DMS 273 treated with DMSO at 0.1 percent for 48 hours (cell line): Measurements from ENCODE around the gene ZIC2.
A peak's percentile ranks its signal among the peaks of the same experiment; 100 is the strongest.

Source experiments
- DNase-seq: peaks from one replicate; lab custom pipeline; 2025; lab: John Stamatoyannopoulos, UW

ZIC2 gene

DNA sequence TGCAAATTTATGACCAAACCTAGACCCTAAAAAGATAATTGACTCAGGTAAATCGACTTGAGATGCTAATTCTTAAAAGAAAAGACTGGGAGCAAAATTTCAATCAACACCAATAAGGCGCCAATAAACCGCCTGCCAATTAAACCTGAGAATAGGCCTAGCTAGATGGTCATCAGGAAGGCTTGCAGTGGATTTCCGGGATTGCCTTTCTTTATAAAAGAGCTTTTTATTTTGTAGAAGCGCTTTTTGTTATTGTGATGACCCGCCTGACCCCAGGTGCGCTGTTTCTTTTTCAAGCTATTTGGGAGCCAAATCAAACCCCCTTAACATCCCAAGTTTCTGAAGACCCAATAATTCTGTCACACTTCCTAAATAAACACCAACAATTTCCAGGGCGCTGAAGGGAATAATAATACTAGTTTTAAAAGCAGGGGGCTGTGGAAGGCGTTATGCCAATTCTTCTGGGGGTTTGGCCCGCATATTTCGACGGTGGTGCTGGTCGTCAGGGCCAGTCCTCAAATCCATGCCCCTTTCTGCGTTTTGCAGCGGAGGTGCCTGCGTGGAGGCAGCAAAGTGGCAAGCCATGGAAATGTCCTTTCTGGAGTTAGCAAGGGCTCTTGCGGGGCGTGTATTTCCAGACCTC is 7.2 kb upstream of the ZIC2 start:
- no peak for DNase-seq

DNA sequence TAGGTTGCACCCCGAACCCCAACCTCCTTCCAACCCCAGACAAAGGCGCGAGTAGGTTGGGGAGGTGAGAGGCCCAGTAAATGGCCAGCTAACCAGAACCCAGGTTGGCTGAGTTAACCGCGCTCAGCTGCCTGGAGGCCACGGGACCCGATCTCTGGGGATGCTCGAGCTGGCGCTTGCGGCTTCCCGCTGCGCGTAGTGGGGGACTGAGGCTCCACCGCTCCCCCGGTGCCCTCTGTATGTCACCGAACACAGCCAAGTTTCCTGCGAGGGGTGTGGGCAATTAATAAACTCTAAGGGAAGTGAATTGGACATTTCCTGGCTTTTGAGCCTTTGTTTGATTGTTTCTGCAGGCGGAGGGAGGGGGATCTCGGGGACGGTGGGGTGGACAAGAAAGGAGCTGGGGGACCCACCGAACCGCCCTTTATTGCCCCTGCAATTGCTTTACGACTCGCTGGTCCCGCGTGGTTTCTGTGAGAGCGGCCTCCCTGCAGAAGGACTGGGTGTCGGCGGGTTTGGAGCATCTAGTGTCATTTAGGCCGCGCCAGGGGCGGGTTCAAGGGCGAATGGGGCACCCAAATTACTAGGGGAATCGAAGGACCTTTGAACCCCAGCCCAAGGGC is 6.5 kb upstream of the ZIC2 start:
- no peak for DNase-seq

DNA sequence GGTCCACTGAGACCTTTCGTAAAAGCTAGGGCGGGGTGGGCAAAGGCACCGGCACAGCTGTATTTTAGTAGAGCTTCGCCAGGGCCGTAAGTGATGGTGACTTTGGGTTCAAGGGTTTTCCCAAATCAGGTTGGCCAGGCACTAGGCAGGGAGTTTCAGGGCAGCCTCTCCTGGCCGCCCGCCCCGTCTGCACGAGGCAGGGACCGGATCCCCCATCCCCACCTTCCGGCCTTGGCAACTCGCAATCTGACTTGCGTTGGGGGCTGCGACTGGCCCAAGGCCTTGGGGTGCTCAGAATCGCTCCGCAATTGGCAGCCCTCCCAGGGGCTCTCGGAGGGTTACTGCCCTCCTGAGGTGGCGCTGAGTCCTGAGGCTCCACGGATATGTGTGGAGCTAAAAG is 6.0 kb upstream of the ZIC2 start:
- DNase-seq = no peak

DNA sequence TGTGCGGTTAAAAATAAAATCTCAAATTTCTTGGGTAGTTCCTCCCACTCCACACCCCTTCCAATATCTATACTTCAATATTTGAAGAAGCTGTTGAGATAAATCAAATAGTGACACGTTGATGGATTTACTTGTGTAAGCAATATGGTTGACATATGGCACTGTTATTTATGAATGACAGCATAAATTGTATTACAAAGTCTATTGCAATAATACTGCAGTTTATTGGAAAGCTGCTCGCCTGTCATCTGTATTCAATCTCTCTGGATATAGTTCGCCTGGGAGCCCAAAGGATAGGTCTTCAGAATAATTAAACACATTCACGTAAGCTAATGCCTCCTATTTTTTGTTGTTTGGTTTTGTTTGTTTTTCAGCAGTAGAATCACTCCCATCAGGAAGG is 5.0 kb upstream of the ZIC2 start:
- DNase-seq = no peak

DNA sequence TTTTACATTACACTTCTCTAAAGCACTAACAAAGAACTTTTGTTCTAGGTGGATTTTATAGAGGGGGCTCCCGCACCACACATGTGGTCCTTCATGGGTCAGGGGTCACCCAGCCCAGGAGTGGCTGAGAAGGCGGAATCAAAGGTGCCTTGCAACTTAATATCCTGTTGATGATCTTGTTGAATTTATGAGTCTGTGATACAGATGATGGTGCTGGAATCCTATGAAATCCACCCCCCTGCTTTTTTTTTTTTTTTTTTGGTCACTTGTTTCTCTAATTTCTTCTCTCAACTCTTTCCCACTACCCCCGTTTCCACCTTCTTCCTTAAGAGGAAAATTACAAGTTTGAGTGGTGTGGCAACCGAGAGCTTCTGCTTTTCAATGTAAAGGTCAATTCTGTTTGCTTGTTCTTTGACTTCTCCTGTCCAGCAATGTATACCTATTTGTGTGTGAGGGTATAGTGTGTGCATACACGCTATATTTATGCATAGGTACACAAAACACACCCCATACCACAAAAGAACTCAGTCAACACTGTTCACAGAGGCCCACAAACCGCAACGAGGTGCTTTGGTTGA is 4.2 kb upstream of the ZIC2 start:
- DNase-seq = no peak

GRCh38 chr13:99977912-99978798 is 3.4 kb upstream of the ZIC2 start:
- no peak for DNase-seq

GRCh38 chr13:99978799-99979452 is 2.7 kb upstream of the ZIC2 start:
- DNase-seq = no peak

DNA sequence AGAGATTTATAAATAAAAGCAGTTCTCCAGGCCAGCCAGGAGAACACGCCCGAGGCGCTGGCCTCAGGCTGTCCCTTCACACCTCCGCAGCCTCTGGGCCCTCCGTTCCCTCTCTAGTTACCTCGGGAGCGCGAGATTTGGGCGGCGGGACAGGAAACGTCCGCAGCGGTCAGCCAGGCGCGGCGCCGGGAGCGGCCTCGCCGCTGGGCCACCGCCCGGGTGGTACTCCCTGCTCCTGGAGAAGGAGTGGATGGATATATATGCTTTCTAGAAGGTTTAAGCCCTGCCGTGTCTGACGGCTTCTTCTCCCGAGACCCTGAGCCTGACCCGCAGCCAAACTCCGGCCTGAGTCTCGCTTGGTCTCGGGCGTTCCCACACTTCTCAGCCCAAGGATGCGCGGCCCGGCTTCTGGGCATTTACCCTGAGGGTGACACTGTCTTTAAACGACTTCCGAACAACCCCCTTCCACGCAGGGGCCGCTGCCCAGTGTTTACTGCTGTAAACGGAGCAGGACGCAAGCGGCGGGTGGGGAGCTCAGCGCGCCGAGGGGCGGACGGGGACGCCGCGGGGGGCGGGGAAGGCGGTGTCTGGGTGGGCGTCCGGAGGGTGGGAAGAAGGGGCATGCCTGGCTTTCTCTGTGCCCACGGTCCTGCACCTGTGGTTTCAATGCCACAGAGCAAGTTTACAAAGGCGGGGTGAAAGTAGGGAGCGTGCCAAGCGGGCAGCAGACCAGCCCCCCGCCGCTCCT is 2.0 kb upstream of the ZIC2 start:
- DNase-seq = no peak

- peak; percentile 56 for DNase-seq
Measured at GRCh38 chr13:99980201-99980823, 1.3 kb upstream of the ZIC2 start.

DNA sequence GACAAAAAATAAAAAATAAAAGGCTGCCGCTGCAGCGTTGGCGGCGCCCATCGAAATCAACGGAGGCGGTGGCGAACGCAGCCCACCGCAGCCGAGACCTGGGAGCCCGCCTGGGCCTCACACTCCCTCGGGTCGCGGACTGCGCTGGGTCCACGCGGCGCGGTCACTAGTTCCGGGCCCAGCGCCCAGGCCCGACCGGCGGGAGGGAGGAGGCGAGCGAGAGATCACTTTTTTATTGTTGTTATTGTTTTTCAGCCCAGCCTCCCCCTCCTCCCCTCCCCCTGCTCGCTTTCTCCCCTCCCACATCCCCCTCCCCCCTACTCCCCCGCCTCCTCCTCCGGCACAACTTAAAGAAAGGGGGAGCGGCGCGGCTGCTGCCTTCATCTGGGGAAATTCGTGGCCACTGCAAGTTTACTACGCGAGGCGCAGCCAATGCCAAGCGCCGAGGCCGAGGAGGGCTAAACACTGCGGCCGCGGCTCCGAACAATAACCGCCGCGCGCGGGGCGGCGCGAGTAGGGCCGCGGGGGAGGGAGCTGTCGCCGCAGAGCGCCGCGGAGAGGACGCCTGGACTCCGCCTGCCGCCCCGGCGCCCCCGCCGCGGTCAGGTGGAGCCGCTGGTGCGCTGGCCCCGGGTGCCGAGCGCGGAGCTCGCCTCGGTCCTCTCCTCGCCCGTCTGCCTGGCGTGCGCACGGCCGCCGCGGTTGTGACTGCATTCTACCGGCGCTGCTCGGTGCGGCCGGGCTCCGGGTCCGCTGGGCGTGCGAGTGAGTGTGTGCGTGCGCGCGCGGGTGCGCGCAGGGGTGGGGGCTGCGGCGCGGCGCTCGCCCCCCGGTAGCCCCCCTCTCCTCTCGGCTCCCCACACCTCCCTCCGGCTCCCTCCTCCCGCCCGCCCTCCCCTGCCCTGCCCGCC is 505 bp upstream of the ZIC2 start:
- DNase-seq = peak; percentile 56

DNA sequence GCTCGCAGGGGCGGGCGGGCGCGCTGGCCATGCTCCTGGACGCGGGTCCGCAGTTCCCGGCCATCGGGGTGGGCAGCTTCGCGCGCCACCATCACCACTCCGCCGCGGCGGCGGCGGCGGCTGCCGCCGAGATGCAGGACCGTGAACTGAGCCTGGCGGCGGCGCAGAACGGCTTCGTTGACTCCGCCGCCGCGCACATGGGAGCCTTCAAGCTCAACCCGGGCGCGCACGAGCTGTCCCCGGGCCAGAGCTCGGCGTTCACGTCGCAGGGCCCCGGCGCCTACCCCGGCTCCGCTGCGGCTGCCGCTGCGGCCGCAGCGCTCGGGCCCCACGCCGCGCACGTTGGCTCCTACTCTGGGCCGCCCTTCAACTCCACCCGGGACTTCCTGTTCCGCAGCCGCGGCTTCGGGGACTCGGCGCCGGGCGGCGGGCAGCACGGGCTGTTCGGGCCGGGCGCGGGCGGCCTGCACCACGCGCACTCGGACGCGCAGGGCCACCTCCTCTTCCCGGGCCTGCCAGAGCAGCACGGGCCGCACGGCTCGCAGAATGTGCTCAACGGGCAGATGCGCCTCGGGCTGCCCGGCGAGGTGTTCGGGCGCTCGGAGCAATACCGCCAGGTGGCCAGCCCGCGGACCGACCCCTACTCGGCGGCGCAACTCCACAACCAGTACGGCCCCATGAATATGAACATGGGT is 599 bp downstream of the ZIC2 start:
- DNase-seq = no peak

GRCh38 chr13:99982731-99983498 is 1.3 kb downstream of the ZIC2 start:
- DNase-seq = no peak

- DNase-seq = no peak
Measured at GRCh38 chr13:99983499-99984401, 2.2 kb downstream of the ZIC2 start.

- no peak for DNase-seq
Measured at GRCh38 chr13:99984461-99985240, 3.1 kb downstream of the ZIC2 start.

GRCh38 chr13:99985241-99985874 is 3.8 kb downstream of the ZIC2 start:
- DNase-seq = no peak

- no peak for DNase-seq
Measured at GRCh38 chr13:99985886-99986527, 4.4 kb downstream of the ZIC2 start.
